PC-9 (cell line): ENCODE data around the gene CPEB1.
"Not testable (repeated sequence)": the region's sequence is repeated elsewhere in the genome, so short reads cannot be mapped to it uniquely, and the experiment has no call there.

ENCODE experiments used
- CTCF ChIP-seq: fragments of 200-600 bp; sonication (generic); conservative IDR thresholded peaks from 2 replicates; pipeline ENCODE4 v1.6.1; 2017; ENCODE audit warnings: mixed run types, antibody characterized with exemption, mild to moderate bottlenecking, moderate library complexity
- EZH2 ChIP-seq: fragments of 200-600 bp; sonication (generic); IDR thresholded peaks from 2 replicates; pipeline ENCODE4 v1.8.0; 2017; ENCODE audit warnings: antibody characterized with exemption, low read depth

GRCh38 chr15:82644967-82645852, 2.0 kb downstream of the CPEB1 start:
- not testable (repeated sequence) for TF ChIP-seq CTCF, EZH2
